ENCODE data around the gene NBAS.
A peak's percentile ranks its signal among the peaks of the same experiment; 100 is the strongest.

NBAS gene

GRCh38 chr2:15591373-15591691, 30.2 kb upstream of the NBAS start:
- no peak for DNase-seq

- peak in 8 of 14 donors; percentile 1 to 39 (median 7) for DNase-seq
Observed at GRCh38 chr2:15588329-15588919, 27.3 kb upstream of the NBAS start.

- no peak for DNase-seq
Observed at GRCh38 chr2:15584767-15585469, 23.8 kb upstream of the NBAS start.

GRCh38 chr2:15584316-15584715, 23.2 kb upstream of the NBAS start:
- DNase-seq = no peak

GRCh38 chr2:15583826-15584225, 22.7 kb upstream of the NBAS start:
- DNase-seq = no peak

- no peak for DNase-seq
Observed at GRCh38 chr2:15582710-15583357, 21.7 kb upstream of the NBAS start.

GRCh38 chr2:15580451-15580850, 19.3 kb upstream of the NBAS start:
- no peak for DNase-seq

- DNase-seq = no peak
Observed at GRCh38 chr2:15579641-15580040, 18.5 kb upstream of the NBAS start.

GRCh38 chr2:15577071-15577735, 16.1 kb upstream of the NBAS start:
- peak in 13 of 14 donors; percentile 0 to 70 (median 40) for DNase-seq

GRCh38 chr2:15571729-15572128, 10.6 kb upstream of the NBAS start:
- no peak for DNase-seq

GRCh38 chr2:15570104-15570503, 9.0 kb upstream of the NBAS start:
- no peak for DNase-seq

- DNase-seq = no peak
Observed at GRCh38 chr2:15568874-15569273, 7.7 kb upstream of the NBAS start.

- no peak for DNase-seq
Observed at GRCh38 chr2:15566912-15567311, 5.8 kb upstream of the NBAS start.

- DNase-seq = no peak
Observed at GRCh38 chr2:15565994-15566671, 5.0 kb upstream of the NBAS start.

GRCh38 chr2:15565392-15565791, 4.3 kb upstream of the NBAS start:
- no peak for DNase-seq

GRCh38 chr2:15563227-15564100, 2.3 kb upstream of the NBAS start:
- DNase-seq = no peak

- DNase-seq = no peak
Observed at GRCh38 chr2:15562354-15563031, 1.4 kb upstream of the NBAS start.

- DNase-seq = peak in 10 of 14 donors; percentile 6 to 77 (median 36)
Observed at GRCh38 chr2:15561574-15562344, 625 bp upstream of the NBAS start.

GRCh38 chr2:15560140-15560987, 770 bp downstream of the NBAS start:
- DNase-seq = peak in 9 of 14 donors; percentile 6 to 44 (median 34)

Data from C1 segment of cervical spinal cord (tissue), 14 donors.